Transverse colon (tissue), 4 donors: Measurements from ENCODE around the gene ANAPC16. TPM values are rescaled to one million over a fixed set of nuclear protein-coding genes. Genes with fewer than 3 reads are reported as not detected.

Experiments used
- DNase-seq: peaks from one replicate; pipeline ENCODE4 v3.0.0-alpha.2; 2019
- H3K27ac ChIP-seq, 4 donors: fragments of 200-600 bp; sonication (generic); 2 replicates each; pipeline ENCODE4 v1.5.1; 2016 to 2018; ENCODE audit warnings: inconsistent platforms in 4 of 4
- H3K27me3 ChIP-seq: fragments of 200-600 bp; sonication (generic); 2 replicates; pipeline ENCODE4 v1.5.1; 2017; ENCODE audit warnings: inconsistent platforms
- H3K36me3 ChIP-seq, 4 donors: fragments of 200-600 bp; sonication (generic); 2 replicates each; pipeline ENCODE4 v1.5.1; 2017 to 2019; ENCODE audit warnings: inconsistent platforms in 4 of 4
- H3K4me1 ChIP-seq, 4 donors: fragments of 200-600 bp; sonication (generic); 2 replicates each; pipeline ENCODE4 v1.5.1; 2017 to 2020; ENCODE audit warnings: inconsistent platforms in 4 of 4
- H3K4me3 ChIP-seq, 4 donors: fragments of 200-600 bp; sonication (generic); 1 replicate in 1 of 4; 2 replicates in 3 of 4; pipeline versions ENCODE4 v1.5.1 to v1.6.1; 2017 to 2019; ENCODE audit warnings: inconsistent platforms in 4 of 4
- H3K9me3 ChIP-seq, 2 donors: fragments of 200-600 bp; sonication (generic); 2 replicates each; pipeline ENCODE4 v1.5.1; 2017 to 2019; ENCODE audit warnings: inconsistent platforms in 2 of 2
- CTCF ChIP-seq, 5 experiments: fragments of 200-600 bp in 3 of 5; fragments of 450-650 bp in 2 of 5; sonication (generic) in 3 of 5; IDR thresholded peaks; 1 replicate in 2 of 5; 2 replicates in 3 of 5; pipeline ENCODE4 v1.5.1; 2016 to 2017; ENCODE audit warnings: antibody characterized with exemption in 5 of 5, inconsistent platforms in 3 of 5, mild to moderate bottlenecking in 2 of 5, moderate library complexity in 1 of 5
- EP300 ChIP-seq: sonication (generic); formaldehyde crosslinking; IDR thresholded peaks from one replicate; pipeline ENCODE4 v1.6.1; 2017; ENCODE audit warnings: antibody characterized with exemption, low read depth
- POLR2A ChIP-seq: fragments of 450-650 bp; IDR thresholded peaks from one replicate; pipeline ENCODE4 v1.6.1; 2016; ENCODE audit warnings: antibody characterized with exemption, mild to moderate bottlenecking, moderate library complexity
- POLR2AphosphoS5 ChIP-seq, 3 donors: sonication (generic); formaldehyde crosslinking; IDR thresholded peaks; one replicate each; pipeline ENCODE4 v1.6.1; 2016; ENCODE audit warnings: antibody characterized with exemption in 3 of 3
- WGBS, 2 donors: methylation state at CpG; one replicate each; pipeline ENCODE4 v1.1.5; 2018; ENCODE audit warnings: low coverage in 1 of 2; 5-methylcytosine and 5-hydroxymethylcytosine counted together
- in situ Hi-C, 4 donors: fragments of 200-750 bp; cut with MboI; loops; one replicate each; pipeline versions ENCODE4 v1.15.0 to v1.15.1; 2017; ENCODE audit warnings: low sequenced_read_pairs in 3 of 4, low pct_ligation_motif_present in 1 of 4, low pct_unique_long_range_greater_than_20kb in 1 of 4
- intact Hi-C: fragments of 100-400 bp; cut with DNase I; formaldehyde crosslinking; loops from one replicate; pipeline ENCODE4 v1.15.1; 2023; ENCODE audit warnings: low total_unique reads
- small RNA-seq, 4 donors: library from RNA; depleted of rRNA; stranded (forward); fragments of <200 nt; gene quantifications; one replicate each; pipeline ENCODE3, GENCODE V24; 2016
- total RNA-seq, 4 donors: library from RNA; depleted of rRNA; stranded (reverse); fragments of >200 nt; gene quantifications; one replicate each; pipeline ENCODE4 v1.1.0, GENCODE V29; 2016

ANAPC16 gene
- total RNA-seq, 4 donors from 2014 or later, result 57.6 to 77.4 (median 65.5) TPM

DNA sequence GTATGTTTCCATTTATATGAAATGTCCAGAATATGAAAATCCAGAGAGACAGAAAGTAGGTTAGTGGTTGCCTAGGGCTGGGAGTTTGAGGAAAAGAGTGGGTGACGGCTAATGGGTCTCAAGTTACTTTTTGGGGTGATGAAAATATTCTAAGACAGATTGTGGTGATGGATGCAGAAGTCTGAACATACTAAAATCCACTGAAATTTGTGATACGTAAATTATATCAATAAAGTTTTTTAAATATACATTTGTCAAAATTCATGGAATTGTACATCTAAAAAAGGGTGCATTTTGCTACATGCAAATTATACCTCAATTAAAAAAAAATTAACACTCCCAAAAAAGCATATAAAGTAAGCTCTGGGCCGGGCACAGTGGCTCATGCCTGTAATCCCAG, 67.3 kb downstream of the ANAPC16 start:
- TF ChIP-seq CTCF (IDR thresholded peaks at IDR 0.05), result no peak
- no peak for TF ChIP-seq EP300
- no peak for TF ChIP-seq POLR2AphosphoS5 (IDR thresholded peaks at IDR 0.05)
- no peak for TF ChIP-seq POLR2A
- H3K4me1 ChIP-seq, result peaks cover 0 to 13% (median 7%) of the 10 kb centered on the region in 4 donors
- intact Hi-C loops (no loop called here), in situ Hi-C loops (no loop called here)
- H3K27ac ChIP-seq, result no peak overlapping the region
- WGBS, 2 donors, result 83 to 95% methylated on average over 3 of the region's 3 CpGs
- no peak for DNase-seq
- H3K27me3 ChIP-seq, result no peaks in the 10 kb centered on the region
- H3K36me3 ChIP-seq, result no peaks in the 10 kb centered on the region
- no peaks in the 10 kb centered on the region for H3K9me3 ChIP-seq
- no peak overlapping the region for H3K4me3 ChIP-seq

Small RNA genes lying within 50 kb of the gene (small RNA-seq; reads per million reads assigned to genes)
- gene RF00019 (0 reads per million in 4 donors), gene RF00340 (0 reads per million in 4 donors)

Other genes with a start within 250 kb of the ANAPC16 start
- gene SPOCK2, start 127.5 kb upstream of the ANAPC16 start, total RNA-seq, result 10 to 100 TPM in 2 of 4 donors, 1 to 10 TPM in 2; 6.0 to 24.7 (median 9.3) TPM
- 10 to 100 TPM; 13.4 to 34.0 (median 20.5) TPM for gene ASCC1, start 264 bp downstream of the ANAPC16 start, total RNA-seq
- gene DDIT4, start 57.9 kb downstream of the ANAPC16 start, total RNA-seq, result 100 to 1,000 TPM in 3 of 4 donors, 10 to 100 TPM in 1; 64.5 to 356 (median 150) TPM
- gene DNAJB12, start 138.9 kb downstream of the ANAPC16 start, total RNA-seq, result 10 to 100 TPM; 33.7 to 69.2 (median 38.0) TPM